ENCODE data around the gene LNX1.

The LNX1 gene

GRCh38 chr4:53591372-53591892 is at the start of gene LNX1:
TSS of gene LNX1 (minus strand) at chr4:53591486. CDS start at chr4:53574002, 17,484 bp downstream.
- no peak for DNase-seq (ENCODE audit: low read depth in 4 of 4, low spot score in 1 of 4)

- DNase-seq (ENCODE audit: low read depth in 4 of 4, low spot score in 1 of 4) = no peak
Observed at GRCh38 chr4:53640576-53641453, 49.5 kb upstream of the LNX1 start.

- no peak for DNase-seq (ENCODE audit: low read depth in 4 of 4, low spot score in 1 of 4)
Observed at GRCh38 chr4:53638919-53639318, 47.6 kb upstream of the LNX1 start.

GRCh38 chr4:53637348-53637747 is 46.1 kb upstream of the LNX1 start:
- no peak for DNase-seq (ENCODE audit: low read depth in 4 of 4, low spot score in 1 of 4)

- DNase-seq (ENCODE audit: low read depth in 4 of 4, low spot score in 1 of 4) = no peak
Observed at GRCh38 chr4:53635697-53636483, 44.6 kb upstream of the LNX1 start.

GRCh38 chr4:53633608-53634007 is 42.3 kb upstream of the LNX1 start:
- no peak for DNase-seq (ENCODE audit: low read depth in 4 of 4, low spot score in 1 of 4)

GRCh38 chr4:53629296-53629695 is 38.0 kb upstream of the LNX1 start:
- no peak for DNase-seq (ENCODE audit: low read depth in 4 of 4, low spot score in 1 of 4)

GRCh38 chr4:53626491-53626890 is 35.2 kb upstream of the LNX1 start:
- no peak for DNase-seq (ENCODE audit: low read depth in 4 of 4, low spot score in 1 of 4)

- DNase-seq (ENCODE audit: low read depth in 4 of 4, low spot score in 1 of 4) = no peak
Observed at GRCh38 chr4:53625888-53626287, 34.6 kb upstream of the LNX1 start.

GRCh38 chr4:53622739-53623151 is 31.5 kb upstream of the LNX1 start:
- no peak for DNase-seq (ENCODE audit: low read depth in 4 of 4, low spot score in 1 of 4)

GRCh38 chr4:53620956-53621355 is 29.7 kb upstream of the LNX1 start:
- no peak for DNase-seq (ENCODE audit: low read depth in 4 of 4, low spot score in 1 of 4)

- no peak for DNase-seq (ENCODE audit: low read depth in 4 of 4, low spot score in 1 of 4)
Observed at GRCh38 chr4:53619431-53619830, 28.1 kb upstream of the LNX1 start.

GRCh38 chr4:53618321-53618720 is 27.0 kb upstream of the LNX1 start:
- no peak for DNase-seq (ENCODE audit: low read depth in 4 of 4, low spot score in 1 of 4)

GRCh38 chr4:53617101-53617680 is 25.9 kb upstream of the LNX1 start:
- no peak for DNase-seq (ENCODE audit: low read depth in 4 of 4, low spot score in 1 of 4)

GRCh38 chr4:53616219-53616618 is 24.9 kb upstream of the LNX1 start:
- no peak for DNase-seq (ENCODE audit: low read depth in 4 of 4, low spot score in 1 of 4)

- no peak for DNase-seq (ENCODE audit: low read depth in 4 of 4, low spot score in 1 of 4)
Observed at GRCh38 chr4:53614591-53614990, 23.3 kb upstream of the LNX1 start.

- no peak for DNase-seq (ENCODE audit: low read depth in 4 of 4, low spot score in 1 of 4)
Observed at GRCh38 chr4:53613428-53613827, 22.1 kb upstream of the LNX1 start.

- no peak for DNase-seq (ENCODE audit: low read depth in 4 of 4, low spot score in 1 of 4)
Observed at GRCh38 chr4:53608649-53609048, 17.4 kb upstream of the LNX1 start.

GRCh38 chr4:53608242-53608641 is 17.0 kb upstream of the LNX1 start:
- DNase-seq (ENCODE audit: low read depth in 4 of 4, low spot score in 1 of 4) = no peak

GRCh38 chr4:53605783-53606182 is 14.5 kb upstream of the LNX1 start:
- no peak for DNase-seq (ENCODE audit: low read depth in 4 of 4, low spot score in 1 of 4)

- no peak for DNase-seq (ENCODE audit: low read depth in 4 of 4, low spot score in 1 of 4)
Observed at GRCh38 chr4:53602390-53602789, 11.1 kb upstream of the LNX1 start.

All from stimulated activated CD4-positive, alpha-beta T cell treated with anti-CD3 and anti-CD28 coated beads, Interleukin-1b, Interleukin-23, amount 100 ng/mL, for 24 hours (primary cell).